HG03521 (cell line): ENCODE data around the gene AGBL1.

Experiments
- ATAC-seq: cut with Tn5 transposase; IDR thresholded peaks from one replicate; pipeline ENCODE4 v1.9.1; 2021; ENCODE audit warnings: mild to moderate bottlenecking, moderate library complexity; ENCODE audit not compliant: unreplicated experiment

Gene AGBL1

GRCh38 chr15:86772369-86773059 lies 692.8 kb downstream of the AGBL1 start:
- no peak for ATAC-seq

- ATAC-seq, result no peak
These were observed 694.1 kb downstream of the AGBL1 start for GRCh38 chr15:86773736-86774135.

- ATAC-seq, result no peak
These were observed 696.5 kb downstream of the AGBL1 start for GRCh38 chr15:86776145-86776544.

- ATAC-seq, result no peak
These were observed 716.9 kb downstream of the AGBL1 start for GRCh38 chr15:86796521-86796920.

- no peak for ATAC-seq
These were observed 717.5 kb downstream of the AGBL1 start for GRCh38 chr15:86797135-86797534.

- ATAC-seq, result no peak
These were observed 719.6 kb downstream of the AGBL1 start for GRCh38 chr15:86799226-86799625.

GRCh38 chr15:86802244-86802643 lies 722.6 kb downstream of the AGBL1 start:
- no peak for ATAC-seq

- ATAC-seq, result no peak
These were observed 724.7 kb downstream of the AGBL1 start for GRCh38 chr15:86804406-86804805.

- ATAC-seq, result no peak
These were observed 730.7 kb downstream of the AGBL1 start for GRCh38 chr15:86810329-86810728.

- no peak for ATAC-seq
These were observed 734.2 kb downstream of the AGBL1 start for GRCh38 chr15:86813892-86814291.

- ATAC-seq, result no peak
These were observed 749.6 kb downstream of the AGBL1 start for GRCh38 chr15:86829245-86829644.

- ATAC-seq, result no peak
These were observed 750.6 kb downstream of the AGBL1 start for GRCh38 chr15:86830304-86830703.

- no peak for ATAC-seq
These were observed 753.9 kb downstream of the AGBL1 start for GRCh38 chr15:86833595-86833994.

GRCh38 chr15:86834115-86834863 lies 754.6 kb downstream of the AGBL1 start:
- no peak for ATAC-seq

GRCh38 chr15:86837294-86838061 lies 757.8 kb downstream of the AGBL1 start:
- ATAC-seq, result no peak

GRCh38 chr15:86839502-86839901 lies 759.8 kb downstream of the AGBL1 start:
- no peak for ATAC-seq

GRCh38 chr15:86840996-86841395 lies 761.3 kb downstream of the AGBL1 start:
- ATAC-seq, result no peak

- ATAC-seq, result no peak
These were observed 762.5 kb downstream of the AGBL1 start for GRCh38 chr15:86842199-86842598.

- no peak for ATAC-seq
These were observed 766.4 kb downstream of the AGBL1 start for GRCh38 chr15:86846036-86846435.

GRCh38 chr15:86849136-86849535 lies 769.5 kb downstream of the AGBL1 start:
- ATAC-seq, result no peak

- ATAC-seq, result no peak
These were observed 770.1 kb downstream of the AGBL1 start for GRCh38 chr15:86849558-86850285.
